Activated T-helper 1 cell treated with anti-CD3 and anti-CD28 coated beads, Interleukin-12 subunit alpha, Interleukin-12 subunit beta, Interleukin-2, Interleukin-4 antibody, amounts not matched to agents 30 ng/mL and 10 ng/mL and 1 ng/mL, durations not matched to agents 14 hours and 24 hours and 36 hours (primary cell): Measurements from ENCODE around the gene CYFIP1. TPM values are rescaled to one million over a fixed set of nuclear protein-coding genes. Genes with fewer than 3 reads are reported as not detected.

Experiments
- DNase-seq: peaks from one replicate; pipeline ENCODE4 v3.0.0; 2021; ENCODE audit warnings: low spot score
- H3K27ac Mint-ChIP-seq: one replicate; pipeline ENCODE4 v1.8.0; 2021; ENCODE audit warnings: mild to moderate bottlenecking, mixed read lengths
- H3K27me3 Mint-ChIP-seq: one replicate; pipeline ENCODE4 v1.8.0; 2022; ENCODE audit warnings: mild to moderate bottlenecking, moderate library complexity, mixed read lengths; ENCODE audit not compliant: insufficient read depth
- H3K36me3 Mint-ChIP-seq: one replicate; pipeline ENCODE4 v1.8.0; 2021; ENCODE audit warnings: low read depth, mixed read lengths
- H3K4me1 Mint-ChIP-seq: one replicate; pipeline ENCODE4 v1.8.0; 2021; ENCODE audit warnings: low read depth, mixed read lengths
- H3K4me3 Mint-ChIP-seq: one replicate; pipeline ENCODE4 v1.8.0; 2021; ENCODE audit warnings: mild to moderate bottlenecking, moderate library complexity, mixed read lengths
- H3K9me3 Mint-ChIP-seq: one replicate; pipeline ENCODE4 v1.8.0; 2021; ENCODE audit warnings: mixed read lengths
- intact Hi-C: fragments of 100-400 bp; cut with micrococcal nuclease; formaldehyde crosslinking; loops from one replicate; pipeline ENCODE4 v1.15.1; 2024
- total RNA-seq: library from RNA; stranded (reverse); gene quantifications from 2 replicates; pipeline ENCODE4 v1.2.3, GENCODE V29; 2022

CYFIP1 gene
- total RNA-seq, 1 donor from 2014 or later: 57.5 TPM

DNA sequence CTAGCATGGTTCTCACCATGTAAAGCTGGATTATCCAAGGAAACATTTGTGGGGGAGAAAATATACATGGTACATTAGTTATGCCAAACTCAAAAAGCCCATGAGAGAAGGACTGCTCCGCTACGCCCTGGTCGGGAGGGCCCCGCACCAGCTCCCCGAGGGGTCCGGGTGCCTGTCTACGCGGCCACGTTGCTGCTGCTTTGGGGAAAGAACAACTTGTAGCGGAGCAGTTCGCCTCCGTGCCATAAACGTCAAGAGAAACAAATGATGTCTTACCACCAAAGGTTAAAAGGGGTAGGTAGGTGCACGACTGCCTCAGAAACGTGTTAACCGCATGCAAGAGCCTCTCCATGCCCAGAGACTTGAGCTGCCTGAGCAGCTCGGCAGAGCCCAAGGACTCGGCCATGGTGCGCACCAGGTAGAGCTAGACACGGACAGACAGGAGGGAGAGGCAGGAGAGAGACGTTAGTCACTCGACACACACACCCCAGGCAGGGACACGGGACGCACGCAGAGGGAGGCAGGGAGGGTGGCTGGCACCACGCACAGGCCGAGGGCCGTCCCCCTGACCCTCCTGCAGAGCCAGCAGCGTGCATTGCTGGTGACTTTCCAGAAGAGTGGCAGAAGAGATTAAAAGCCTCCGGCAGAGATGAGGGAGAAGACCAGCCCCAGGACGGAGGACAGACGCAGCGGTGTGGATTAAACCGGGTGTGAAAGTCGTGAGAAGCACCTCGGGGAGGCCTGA lies 63.4 kb downstream of the CYFIP1 start:
- H3K4me3 Mint-ChIP-seq: no peak overlapping the region
- H3K4me1 Mint-ChIP-seq: no peaks in the 10 kb centered on the region
- H3K36me3 Mint-ChIP-seq: peaks cover 5% of the 10 kb centered on the region
- intact Hi-C loops: no loop called here
- H3K27me3 Mint-ChIP-seq: no peaks in the 10 kb centered on the region
- DNase-seq: no peak
- H3K9me3 Mint-ChIP-seq: no peaks in the 10 kb centered on the region
- H3K27ac Mint-ChIP-seq: no peak overlapping the region

DNA sequence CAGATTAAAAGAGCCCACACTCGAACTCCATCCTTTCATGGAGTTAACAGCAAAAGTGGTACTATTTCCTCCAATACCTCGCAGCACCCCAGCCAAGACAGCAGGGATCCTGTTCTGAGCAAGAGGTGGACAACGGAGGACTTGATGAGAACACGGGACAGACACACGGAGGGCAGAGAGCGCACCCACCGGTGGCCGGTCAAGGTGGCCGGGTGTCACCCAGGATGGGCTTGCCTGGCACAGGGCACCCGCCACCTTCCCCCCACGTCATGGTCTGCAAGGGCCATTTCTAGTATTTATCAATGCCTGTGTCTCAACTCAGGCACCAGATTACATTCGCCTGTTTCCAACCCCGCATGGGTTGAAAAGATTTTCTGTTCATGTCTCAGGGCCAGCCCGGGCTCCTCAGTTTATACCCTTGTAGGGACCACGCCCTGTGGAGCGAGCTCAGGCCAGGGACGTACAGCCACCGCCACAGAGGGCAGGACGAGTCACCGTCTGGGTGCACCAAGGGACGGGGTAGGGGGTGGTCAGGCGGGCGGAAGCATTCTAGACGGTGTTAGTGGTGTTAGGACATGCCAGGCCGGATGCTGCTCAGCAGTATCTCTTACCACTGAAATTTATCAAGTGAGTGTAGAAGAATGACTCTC lies 64.2 kb downstream of the CYFIP1 start:
- no peak for DNase-seq
- no peaks in the 10 kb centered on the region for H3K9me3 Mint-ChIP-seq
- no peaks in the 10 kb centered on the region for H3K4me1 Mint-ChIP-seq
- peaks cover 4% of the 10 kb centered on the region for H3K36me3 Mint-ChIP-seq
- no peak overlapping the region for H3K4me3 Mint-ChIP-seq
- no peaks in the 10 kb centered on the region for H3K27me3 Mint-ChIP-seq
- intact Hi-C loops: no loop called here
- no peak overlapping the region for H3K27ac Mint-ChIP-seq

DNA sequence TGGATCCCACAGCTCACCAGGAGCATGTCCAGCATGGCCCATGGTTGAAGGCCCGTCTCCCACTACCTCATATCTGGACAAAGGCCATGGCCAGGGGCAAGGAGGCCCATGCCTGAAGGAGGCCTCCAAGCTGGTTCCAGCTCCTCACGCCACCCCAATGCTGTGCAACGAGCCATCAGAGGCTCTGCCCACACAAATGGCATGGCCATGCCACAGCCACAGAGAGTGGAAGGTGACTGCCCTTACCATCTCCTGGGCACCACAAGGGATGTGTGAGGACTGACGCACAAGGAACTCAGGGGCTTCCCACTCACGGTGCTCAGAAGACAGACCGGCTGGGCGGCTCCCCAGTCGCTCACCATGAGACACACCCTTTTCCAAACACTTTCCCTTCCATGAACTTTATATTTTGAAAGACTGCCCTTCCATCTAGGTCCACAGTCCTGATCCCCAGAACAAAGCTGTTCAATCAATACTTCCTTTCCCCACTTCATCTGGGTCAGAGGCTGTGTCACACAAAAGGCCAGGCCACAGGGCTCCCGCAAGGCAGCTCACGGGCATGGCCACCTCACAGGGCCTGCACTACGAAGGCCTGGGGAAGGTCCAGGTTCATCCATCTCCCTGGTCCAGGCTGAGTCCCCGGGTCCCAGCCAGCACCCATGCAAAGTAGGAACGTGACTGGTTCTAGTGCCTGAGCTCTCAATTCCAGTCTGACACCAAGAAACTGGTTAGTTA lies 66.4 kb downstream of the CYFIP1 start:
- Mint-ChIP-seq H3K4me1 (no peaks in the 10 kb centered on the region), H3K27me3 (no peaks in the 10 kb centered on the region), H3K36me3 (peaks cover 14% of the 10 kb centered on the region), H3K27ac (no peak overlapping the region), H3K9me3 (no peaks in the 10 kb centered on the region), H3K4me3 (no peak overlapping the region)
- no peak for DNase-seq
- intact Hi-C loops: no loop called here

DNA sequence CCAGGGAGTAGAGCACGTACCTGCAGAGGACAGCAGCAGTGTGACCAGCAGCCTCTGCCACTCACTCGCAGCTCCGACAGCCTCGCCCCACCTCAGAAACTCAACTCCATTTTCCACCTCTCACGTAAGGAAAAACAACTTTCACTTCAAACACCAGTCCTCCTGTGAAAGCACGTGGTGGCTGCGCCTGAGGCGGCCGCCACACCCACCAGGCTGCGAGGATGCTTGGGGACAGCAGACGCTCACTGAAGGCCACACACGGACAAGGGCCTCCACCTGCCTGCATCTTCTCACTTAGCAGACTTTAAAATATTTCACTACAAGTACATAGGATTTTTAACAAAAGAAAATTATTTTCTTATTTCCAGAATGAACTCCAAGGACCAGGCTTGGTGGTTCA lies 67.9 kb downstream of the CYFIP1 start:
- intact Hi-C loops: no loop called here
- H3K4me3 Mint-ChIP-seq: no peak overlapping the region
- no peaks in the 10 kb centered on the region for H3K27me3 Mint-ChIP-seq
- no peaks in the 10 kb centered on the region for H3K9me3 Mint-ChIP-seq
- no peaks in the 10 kb centered on the region for H3K4me1 Mint-ChIP-seq
- no peak overlapping the region for H3K27ac Mint-ChIP-seq
- DNase-seq: no peak
- peaks cover 21% of the 10 kb centered on the region for H3K36me3 Mint-ChIP-seq

DNA sequence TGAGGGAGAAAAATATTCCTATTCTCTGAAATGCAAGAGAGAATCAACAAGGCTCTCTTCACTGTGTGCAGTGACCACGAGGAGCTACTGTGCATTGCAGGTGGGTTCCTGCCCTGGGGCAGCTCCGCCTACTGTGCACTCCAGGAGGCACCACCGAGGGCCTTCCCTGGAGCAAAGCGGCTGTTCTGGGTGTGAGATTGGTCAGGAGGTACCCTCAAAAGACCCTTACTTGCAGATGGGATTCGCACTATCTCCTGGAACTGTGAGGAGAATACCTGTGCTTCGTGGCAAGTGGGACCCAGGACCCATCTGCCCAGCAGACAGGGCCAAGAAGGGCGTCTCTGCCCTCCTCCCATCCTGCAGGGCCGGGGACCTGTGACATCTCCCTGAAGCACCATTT lies 68.9 kb downstream of the CYFIP1 start:
- no peaks in the 10 kb centered on the region for H3K4me1 Mint-ChIP-seq
- H3K36me3 Mint-ChIP-seq: peaks cover 20% of the 10 kb centered on the region
- no peaks in the 10 kb centered on the region for H3K27me3 Mint-ChIP-seq
- no peak overlapping the region for H3K4me3 Mint-ChIP-seq
- H3K27ac Mint-ChIP-seq: no peak overlapping the region
- DNase-seq: no peak
- intact Hi-C loops: no loop called here
- no peaks in the 10 kb centered on the region for H3K9me3 Mint-ChIP-seq

DNA sequence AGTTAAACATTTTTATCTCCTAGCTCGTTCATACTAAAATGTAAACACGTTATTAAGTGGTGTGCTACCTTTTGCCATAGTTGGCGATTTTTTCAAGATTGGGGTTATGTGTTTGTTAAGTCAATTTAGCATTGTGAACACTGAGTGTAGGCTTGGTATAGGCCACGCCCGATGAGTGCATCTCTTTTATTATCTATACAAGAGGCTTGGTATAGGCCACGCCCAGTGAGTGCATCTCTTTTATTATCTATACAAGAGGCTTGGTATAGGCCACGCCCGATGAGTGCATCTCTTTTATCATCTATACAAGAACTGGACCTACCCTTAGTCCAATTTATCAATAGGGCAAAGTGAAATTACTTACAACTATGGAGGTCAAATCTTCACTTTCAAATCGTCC lies 71.3 kb downstream of the CYFIP1 start:
- H3K27ac Mint-ChIP-seq: no peak overlapping the region
- DNase-seq: no peak
- no peaks in the 10 kb centered on the region for H3K9me3 Mint-ChIP-seq
- H3K27me3 Mint-ChIP-seq: no peaks in the 10 kb centered on the region
- intact Hi-C loops: no loop called here
- H3K4me3 Mint-ChIP-seq: no peak overlapping the region
- H3K36me3 Mint-ChIP-seq: peaks cover 18% of the 10 kb centered on the region
- H3K4me1 Mint-ChIP-seq: no peaks in the 10 kb centered on the region

DNA sequence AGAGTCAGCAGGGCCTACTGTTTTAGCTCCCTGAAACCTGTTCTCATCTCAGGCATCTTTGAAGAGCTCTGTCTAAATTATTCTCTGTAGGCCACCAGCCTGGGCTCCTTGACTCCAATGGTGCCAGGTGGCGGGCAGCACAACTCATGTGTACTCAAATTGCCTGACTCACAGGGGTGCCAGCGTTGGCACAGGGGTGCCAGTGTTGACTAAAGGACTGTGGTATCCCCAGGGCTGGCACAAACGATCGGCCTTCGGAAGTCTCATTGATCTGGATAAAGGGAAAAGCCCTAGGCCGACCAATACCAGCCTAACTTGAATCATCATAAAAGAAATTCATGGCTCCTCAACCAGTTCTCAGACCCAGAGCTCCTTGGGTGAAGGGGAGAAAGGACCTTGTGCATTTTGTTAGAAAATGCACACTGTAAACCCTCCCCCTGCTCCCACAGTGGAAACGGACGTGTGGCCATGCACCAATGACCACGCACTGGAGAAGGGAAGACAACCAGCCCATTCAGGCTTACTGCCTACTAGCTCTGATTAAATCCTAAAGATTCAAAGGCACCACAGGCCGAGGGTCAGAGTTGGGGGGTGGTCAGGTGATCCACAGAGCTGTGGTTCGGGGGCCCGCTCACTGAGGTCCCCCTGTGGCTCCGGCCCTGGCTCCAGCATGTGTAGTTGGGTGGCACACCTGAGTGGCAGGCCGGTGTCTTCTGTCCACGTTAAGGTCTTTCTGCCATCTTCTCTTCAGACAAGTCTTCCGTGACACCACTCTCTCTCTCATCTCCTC lies 72.8 kb downstream of the CYFIP1 start:
- no peak for DNase-seq
- Mint-ChIP-seq H3K36me3 (peaks cover 18% of the 10 kb centered on the region), H3K27me3 (no peaks in the 10 kb centered on the region), H3K9me3 (no peaks in the 10 kb centered on the region), H3K4me1 (no peaks in the 10 kb centered on the region), H3K27ac (no peak overlapping the region), H3K4me3 (no peak overlapping the region)
- intact Hi-C loops: no loop called here

DNA sequence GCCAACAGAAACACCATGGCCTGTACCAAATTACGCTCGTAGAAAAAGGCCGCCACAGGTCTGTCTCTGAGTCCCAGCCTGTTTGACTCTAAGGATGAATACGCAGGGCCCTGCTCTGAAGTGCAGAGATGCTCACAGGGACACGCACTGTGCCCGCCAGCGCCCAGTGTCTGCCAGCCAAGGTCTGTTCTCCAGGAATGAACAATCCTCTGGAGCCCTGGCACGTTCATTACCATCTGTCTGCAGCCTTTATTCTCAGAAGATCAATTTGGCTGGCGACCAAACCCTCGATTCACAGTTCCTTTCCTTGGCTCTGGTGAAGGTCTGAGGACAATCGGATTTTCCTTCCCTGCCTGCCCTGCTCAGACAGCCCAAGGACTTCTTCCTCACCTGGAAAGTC lies 75.4 kb downstream of the CYFIP1 start:
- H3K4me3 Mint-ChIP-seq: no peak overlapping the region
- H3K27me3 Mint-ChIP-seq: no peaks in the 10 kb centered on the region
- no peaks in the 10 kb centered on the region for H3K9me3 Mint-ChIP-seq
- H3K36me3 Mint-ChIP-seq: peaks cover 14% of the 10 kb centered on the region
- DNase-seq: no peak
- no peak overlapping the region for H3K27ac Mint-ChIP-seq
- intact Hi-C loops: no loop called here
- no peaks in the 10 kb centered on the region for H3K4me1 Mint-ChIP-seq

DNA sequence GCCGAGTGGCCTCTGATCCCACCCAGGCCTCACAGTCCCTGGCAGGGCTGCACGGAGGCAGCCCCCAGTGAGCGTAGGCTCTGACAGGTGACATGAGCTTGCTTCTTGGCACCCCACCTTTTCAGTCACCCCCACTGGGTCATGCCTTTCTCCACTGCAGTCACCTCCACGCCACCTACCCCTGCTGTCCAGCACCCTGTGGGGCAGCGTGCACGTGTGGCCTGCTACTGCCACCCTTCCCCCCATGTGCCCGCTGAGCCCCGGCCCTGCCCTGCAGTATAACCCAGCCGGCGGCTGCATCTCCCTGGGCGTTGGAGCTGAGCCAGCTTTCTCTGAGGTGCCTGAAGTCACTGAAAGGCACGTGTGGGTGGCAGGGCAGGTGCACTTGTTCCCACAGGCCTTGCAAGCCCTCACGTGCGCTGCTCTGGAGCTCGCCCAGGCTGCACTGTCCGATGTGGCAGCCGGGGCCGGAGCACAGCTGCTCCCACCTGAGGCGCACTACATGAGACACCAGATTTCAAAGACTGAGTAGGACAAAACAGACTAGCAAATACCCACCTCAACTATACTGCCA lies 76.1 kb downstream of the CYFIP1 start:
- no peaks in the 10 kb centered on the region for H3K9me3 Mint-ChIP-seq
- H3K4me1 Mint-ChIP-seq: peaks cover 5% of the 10 kb centered on the region
- no peak overlapping the region for H3K4me3 Mint-ChIP-seq
- H3K27me3 Mint-ChIP-seq: no peaks in the 10 kb centered on the region
- intact Hi-C loops: no loop called here
- H3K27ac Mint-ChIP-seq: no peak overlapping the region
- H3K36me3 Mint-ChIP-seq: peaks cover 11% of the 10 kb centered on the region
- no peak for DNase-seq

DNA sequence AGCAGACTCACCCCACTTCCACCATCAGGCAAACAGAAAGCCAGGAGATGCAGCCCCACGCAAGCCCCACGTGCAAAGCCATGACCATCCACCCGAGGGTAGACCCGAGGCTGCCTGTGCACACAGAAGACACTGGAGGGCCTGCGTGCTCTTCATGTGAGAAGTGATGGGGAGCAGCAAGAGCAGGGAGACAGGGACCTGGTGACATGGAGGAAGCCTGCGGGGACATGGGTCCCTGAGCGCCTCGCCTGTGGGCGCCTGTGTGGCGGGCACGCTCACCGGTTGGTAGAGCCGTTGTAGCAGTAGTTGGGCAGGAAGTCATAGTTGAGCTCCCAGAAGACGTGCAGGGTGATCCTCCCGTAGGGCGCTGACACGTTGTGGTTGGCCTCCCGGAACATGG lies 76.7 kb downstream of the CYFIP1 start:
- Mint-ChIP-seq H3K9me3 (no peaks in the 10 kb centered on the region), H3K27me3 (no peaks in the 10 kb centered on the region), H3K27ac (no peak overlapping the region), H3K4me3 (no peak overlapping the region), H3K36me3 (peaks cover 9% of the 10 kb centered on the region), H3K4me1 (peaks cover 8% of the 10 kb centered on the region)
- no peak for DNase-seq
- intact Hi-C loops: no loop called here

DNA sequence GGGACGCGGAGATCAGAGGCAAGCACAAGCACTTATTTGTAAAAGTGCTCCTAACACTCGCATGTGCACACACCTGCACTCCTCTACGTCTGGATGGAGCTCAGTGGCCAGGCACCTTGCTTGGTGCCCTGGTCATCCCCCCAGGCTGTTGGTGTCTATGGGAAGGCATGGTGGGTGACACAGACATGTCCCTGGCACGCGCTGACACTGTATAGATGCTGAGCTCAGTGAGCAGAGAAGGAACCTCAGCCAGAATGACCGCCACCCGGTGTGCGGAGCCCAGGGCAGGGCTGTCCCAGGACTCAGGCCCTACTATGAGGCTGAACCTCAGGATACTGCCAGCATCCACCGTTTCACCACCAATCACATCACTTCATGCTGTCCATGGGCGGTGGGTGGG lies 77.2 kb downstream of the CYFIP1 start:
- H3K36me3 Mint-ChIP-seq: peaks cover 6% of the 10 kb centered on the region
- no peak overlapping the region for H3K27ac Mint-ChIP-seq
- DNase-seq: no peak
- no peaks in the 10 kb centered on the region for H3K27me3 Mint-ChIP-seq
- H3K4me1 Mint-ChIP-seq: peaks cover 8% of the 10 kb centered on the region
- no peaks in the 10 kb centered on the region for H3K9me3 Mint-ChIP-seq
- intact Hi-C loops: no loop called here
- H3K4me3 Mint-ChIP-seq: no peak overlapping the region

DNA sequence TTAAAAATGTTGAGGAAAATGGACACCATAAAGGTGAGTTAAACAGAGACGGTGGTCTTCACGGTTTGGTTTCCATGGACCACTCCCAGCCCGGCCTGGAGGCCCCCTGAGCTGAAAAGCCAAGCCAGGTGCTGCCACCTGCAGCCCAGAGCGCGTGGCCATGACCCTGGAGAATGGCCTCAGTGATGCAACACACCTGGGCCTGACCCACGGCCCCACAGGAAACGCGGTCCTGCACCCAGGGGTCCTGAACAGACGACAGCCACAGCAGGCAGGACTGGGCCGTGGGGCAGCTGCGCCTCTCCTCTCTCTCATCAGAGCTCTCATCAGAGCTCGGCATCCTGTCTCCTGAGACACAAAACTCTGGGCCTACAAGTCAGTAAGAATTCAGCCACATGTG lies 77.6 kb downstream of the CYFIP1 start:
- intact Hi-C loops: no loop called here
- DNase-seq: no peak
- Mint-ChIP-seq H3K4me3 (no peak overlapping the region), H3K27me3 (no peaks in the 10 kb centered on the region), H3K36me3 (peaks cover 3% of the 10 kb centered on the region), H3K4me1 (peaks cover 8% of the 10 kb centered on the region), H3K9me3 (no peaks in the 10 kb centered on the region), H3K27ac (no peak overlapping the region)
